ENCODE measurements around the gene CAPN5.
A peak's percentile ranks its signal among the peaks of the same experiment; 100 is the strongest.

The CAPN5 gene

GRCh38 chr11:77067861-77068443 is 1.2 kb downstream of the CAPN5 start:
- DNase-seq, result no peak

GRCh38 chr11:77068457-77069335 is 1.9 kb downstream of the CAPN5 start:
- DNase-seq, result no peak

- peak; percentile 40 for DNase-seq
Observed at GRCh38 chr11:77069336-77069968, 2.7 kb downstream of the CAPN5 start.

- DNase-seq, result no peak
Observed at GRCh38 chr11:77069969-77070582, 3.3 kb downstream of the CAPN5 start.

- no peak for DNase-seq
Observed at GRCh38 chr11:77071077-77071476, 4.3 kb downstream of the CAPN5 start.

- DNase-seq, result no peak
Observed at GRCh38 chr11:77071671-77072605, 5.2 kb downstream of the CAPN5 start.

- no peak for DNase-seq
Observed at GRCh38 chr11:77072851-77073327, 6.1 kb downstream of the CAPN5 start.

GRCh38 chr11:77073328-77074001 is 6.7 kb downstream of the CAPN5 start:
- DNase-seq, result peak; percentile 59

- peak; percentile 30 for DNase-seq
Observed at GRCh38 chr11:77074205-77074604, 7.4 kb downstream of the CAPN5 start.

- DNase-seq, result no peak
Observed at GRCh38 chr11:77074626-77075221, 8.0 kb downstream of the CAPN5 start.

- DNase-seq, result peak; percentile 24
Observed at GRCh38 chr11:77075425-77075905, 8.7 kb downstream of the CAPN5 start.

GRCh38 chr11:77079666-77080065 is 12.9 kb downstream of the CAPN5 start:
- DNase-seq, result no peak

- DNase-seq, result no peak
Observed at GRCh38 chr11:77080643-77081210, 14.0 kb downstream of the CAPN5 start.

GRCh38 chr11:77081381-77081851 is 14.6 kb downstream of the CAPN5 start:
- DNase-seq, result no peak

- DNase-seq, result no peak
Observed at GRCh38 chr11:77081976-77082836, 15.4 kb downstream of the CAPN5 start.

GRCh38 chr11:77082838-77083565 is 16.2 kb downstream of the CAPN5 start:
- no peak for DNase-seq

GRCh38 chr11:77083566-77084245 is 16.9 kb downstream of the CAPN5 start:
- DNase-seq, result no peak

- no peak for DNase-seq
Observed at GRCh38 chr11:77084581-77085191, 17.9 kb downstream of the CAPN5 start.

All from NCI-H510A (cell line).